ENCODE measurements around the gene EFHC1. TPM values are rescaled to one million over a fixed set of nuclear protein-coding genes. Genes with fewer than 3 reads are reported as not detected.

Gene EFHC1
- total RNA-seq, 1 experiment from 2014 or later: 12.4 TPM

DNA sequence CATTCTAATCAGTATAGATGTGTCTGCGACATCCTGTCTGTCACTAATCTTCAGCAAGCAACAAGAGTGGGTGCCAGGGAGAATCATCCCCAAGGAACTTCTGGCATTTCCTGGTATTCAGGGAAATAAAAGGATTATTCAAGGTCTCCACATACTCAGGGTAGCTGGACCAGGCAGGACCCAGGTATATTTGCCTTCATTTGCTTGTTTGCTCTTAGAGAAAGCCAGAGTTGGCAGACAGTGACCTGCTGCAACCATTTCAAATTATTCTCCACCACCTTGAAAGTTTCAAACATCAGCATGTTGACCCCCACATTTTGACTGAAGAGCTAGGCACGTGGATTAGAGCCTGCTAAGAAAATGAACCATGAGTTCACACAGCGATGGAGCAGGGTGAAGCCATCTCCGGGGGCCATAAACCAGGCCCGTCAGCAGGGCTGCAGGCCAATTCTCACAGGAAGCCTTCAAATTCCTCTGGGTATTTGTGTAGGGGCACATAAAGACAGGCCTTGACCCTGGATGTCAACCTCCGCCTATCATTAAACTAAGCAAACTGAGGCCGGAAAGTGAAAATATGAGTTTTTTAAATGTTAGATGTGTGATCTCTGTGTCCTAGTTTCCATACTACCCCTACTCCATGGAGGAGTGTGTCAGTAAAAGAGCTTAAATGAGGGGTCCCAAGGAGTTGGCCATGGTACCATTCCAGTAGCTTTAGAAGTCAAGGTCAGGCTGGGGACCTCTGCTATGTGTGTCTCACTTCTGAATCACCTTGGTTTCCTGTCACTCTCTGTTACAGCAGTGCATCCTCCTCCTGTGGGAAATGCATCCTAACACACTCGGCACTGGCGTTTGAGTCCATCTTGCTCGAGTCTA, 123.8 kb downstream of the EFHC1 start:
- no TSS peak for BruUV-seq (replicated peaks)
- Histone ChIP-seq H3K9me3 (ENCODE audit: control insufficient read depth in 1 of 2, insufficient read depth in 1 of 2, low read depth in 1 of 2, low read length in 2 of 2) (no peaks in the 10 kb centered on the region), H3K27me3 (ENCODE audit: insufficient read depth, low read length) (no peaks in the 10 kb centered on the region), H3K9ac (ENCODE audit: low read length) (no peak overlapping the region), H3K4me3 (replicated peaks in 1 of 2; ENCODE audit: low read depth in 1 of 2, low read length in 2 of 2) (no peak overlapping the region), H3K36me3 (ENCODE audit: control insufficient read depth in 1 of 2, insufficient read depth in 2 of 2, low read length in 2 of 2) (no peaks in the 10 kb centered on the region), H3K4me1 (ENCODE audit: control insufficient read depth in 1 of 2, insufficient read depth in 2 of 2, low read length in 2 of 2) (peaks cover 7 to 32% of the 10 kb centered on the region in 2 experiments), H3K9me2 (ENCODE audit: insufficient read depth) (no peaks in the 10 kb centered on the region), H2AFZ (ENCODE audit: low read depth, low read length, poor library complexity, severe bottlenecking) (no peak overlapping the region), H3K79me2 (ENCODE audit: insufficient read depth, low read length) (peaks cover 53% of the 10 kb centered on the region), H3K4me2 (ENCODE audit: low read length) (peak overlapping the region; percentile 51), H4K20me1 (ENCODE audit: insufficient read depth) (no peaks in the 10 kb centered on the region), H3K27ac (ENCODE audit: low read depth, low read length) (no peak overlapping the region)
- POLR2A ChIA-PET: no interaction called here
- ATAC-seq (peak; percentile 32; the same call in 1 of the 2 replicates), DNase-seq (ENCODE audit: low read depth, low spot score) (no peak)
- CTCF ChIA-PET: interaction anchor here (0.5 kb wide), 1 partner anchor 108 kb away, joined by 4 read pairs; no protein-coding TSS in a partner anchor
- TF ChIP-seq POLR2AphosphoS5 (IDR thresholded peaks at IDR 0.05; ENCODE audit: low read depth, low read length): no peak
- TF ChIP-seq FOSL1 (IDR thresholded peaks at IDR 0.05; ENCODE audit: low read depth): 0 out of 2 replicates have a peak, but pooled peaks have one; percentile 23
- RAD21 ChIA-PET (ENCODE audit: low non-redundant PET in 1 of 2, low total read pairs in 2 of 2, uncharacterized antibody in 2 of 2, unreplicated experiment in 2 of 2): no interaction called here
- intact Hi-C loops (cut with micrococcal nuclease): no loop called here

DNA sequence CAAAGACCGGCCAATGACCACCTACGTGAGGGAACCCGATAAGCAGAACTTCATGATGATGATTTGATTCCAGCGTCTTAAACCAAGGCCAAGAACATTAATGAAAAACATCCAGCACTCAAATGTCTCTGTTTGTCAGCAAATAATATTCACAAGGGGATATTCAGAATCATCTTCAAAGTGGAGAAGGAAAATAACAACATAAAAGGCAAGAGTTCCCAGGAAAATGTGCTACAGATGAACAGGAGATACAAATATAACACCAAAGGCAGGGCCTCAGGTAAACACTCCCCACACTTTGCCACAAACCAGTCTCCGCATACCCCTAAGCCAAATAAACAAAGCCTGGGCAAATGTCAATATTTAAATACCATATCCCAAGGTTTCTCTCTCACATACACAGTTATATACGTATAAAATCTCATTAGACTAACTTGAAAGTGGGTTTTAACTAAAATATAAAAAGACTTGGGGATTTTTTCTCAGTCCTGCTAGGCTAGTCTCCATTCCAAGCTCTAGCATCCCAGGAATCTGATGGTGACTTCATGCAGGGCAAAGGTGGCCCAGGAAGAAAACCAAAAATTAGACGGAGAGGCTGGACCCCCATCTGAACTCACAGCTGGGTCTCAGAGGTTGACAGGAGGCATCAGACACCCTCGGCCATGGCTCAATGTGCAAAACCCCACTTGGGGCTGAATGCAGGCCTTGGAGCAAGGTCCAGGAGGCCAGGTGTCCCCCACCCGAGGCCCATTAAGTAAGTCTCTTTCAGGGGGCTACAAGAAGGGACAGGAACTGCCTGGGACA, 124.7 kb downstream of the EFHC1 start:
- POLR2A ChIA-PET: no interaction called here
- H3K27me3 ChIP-seq (ENCODE audit: insufficient read depth, low read length): no peaks in the 10 kb centered on the region
- peak overlapping the region; percentile 51; the same call in 1 of the 2 replicates for H3K4me2 ChIP-seq (ENCODE audit: low read length)
- intact Hi-C loops (cut with micrococcal nuclease): no loop called here
- no peaks in the 10 kb centered on the region for H3K36me3 ChIP-seq (ENCODE audit: control insufficient read depth in 1 of 2, insufficient read depth in 2 of 2, low read length in 2 of 2)
- CTCF ChIA-PET: no interaction called here
- no peaks in the 10 kb centered on the region for H4K20me1 ChIP-seq (ENCODE audit: insufficient read depth)
- RAD21 ChIA-PET (ENCODE audit: low non-redundant PET in 1 of 2, low total read pairs in 2 of 2, uncharacterized antibody in 2 of 2, unreplicated experiment in 2 of 2): no interaction called here
- no peaks in the 10 kb centered on the region for H3K9me2 ChIP-seq (ENCODE audit: insufficient read depth)
- H3K9ac ChIP-seq (ENCODE audit: low read length): no peak overlapping the region
- H3K4me3 ChIP-seq (replicated peaks in 1 of 2; ENCODE audit: low read depth in 1 of 2, low read length in 2 of 2): no peak overlapping the region
- peaks cover 7 to 32% of the 10 kb centered on the region in 2 experiments for H3K4me1 ChIP-seq (ENCODE audit: control insufficient read depth in 1 of 2, insufficient read depth in 2 of 2, low read length in 2 of 2)
- DNase-seq (ENCODE audit: low read depth, low spot score): no peak
- TF ChIP-seq ZNF274 (IDR thresholded peaks at IDR 0.05; ENCODE audit: low read depth, low read length): no peak
- TF ChIP-seq POLR2AphosphoS5 (IDR thresholded peaks at IDR 0.05; ENCODE audit: low read depth, low read length): no peak
- no peak for TF ChIP-seq EZH2 (IDR thresholded peaks at IDR 0.05)
- no peak for TF ChIP-seq EGR1 (IDR thresholded peaks at IDR 0.05; ENCODE audit: low read depth)
- TF ChIP-seq, protein P1, sequence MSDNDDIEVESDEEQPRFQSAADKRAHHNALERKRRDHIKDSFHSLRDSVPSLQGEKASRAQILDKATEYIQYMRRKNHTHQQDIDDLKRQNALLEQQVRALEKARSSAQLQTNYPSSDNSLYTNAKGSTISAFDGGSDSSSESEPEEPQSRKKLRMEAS (IDR thresholded peaks at IDR 0.05): no peak
- no peak for TF ChIP-seq CEBPB (IDR thresholded peaks at IDR 0.05; ENCODE audit: low read depth)
- no peak for TF ChIP-seq YY1 (IDR thresholded peaks at IDR 0.05; ENCODE audit: extremely low read depth, insufficient replicate concordance, low read depth, low read length)
- no peak for TF ChIP-seq JUND (IDR thresholded peaks at IDR 0.05)
- TF ChIP-seq, protein P2, sequence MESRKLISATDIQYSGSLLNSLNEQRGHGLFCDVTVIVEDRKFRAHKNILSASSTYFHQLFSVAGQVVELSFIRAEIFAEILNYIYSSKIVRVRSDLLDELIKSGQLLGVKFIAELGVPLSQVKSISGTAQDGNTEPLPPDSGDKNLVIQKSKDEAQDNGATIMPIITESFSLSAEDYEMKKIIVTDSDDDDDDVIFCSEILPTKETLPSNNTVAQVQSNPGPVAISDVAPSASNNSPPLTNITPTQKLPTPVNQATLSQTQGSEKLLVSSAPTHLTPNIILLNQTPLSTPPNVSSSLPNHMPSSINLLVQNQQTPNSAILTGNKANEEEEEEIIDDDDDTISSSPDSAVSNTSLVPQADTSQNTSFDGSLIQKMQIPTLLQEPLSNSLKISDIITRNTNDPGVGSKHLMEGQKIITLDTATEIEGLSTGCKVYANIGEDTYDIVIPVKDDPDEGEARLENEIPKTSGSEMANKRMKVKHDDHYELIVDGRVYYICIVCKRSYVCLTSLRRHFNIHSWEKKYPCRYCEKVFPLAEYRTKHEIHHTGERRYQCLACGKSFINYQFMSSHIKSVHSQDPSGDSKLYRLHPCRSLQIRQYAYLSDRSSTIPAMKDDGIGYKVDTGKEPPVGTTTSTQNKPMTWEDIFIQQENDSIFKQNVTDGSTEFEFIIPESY (IDR thresholded peaks at IDR 0.05; ENCODE audit: extremely low read depth, insufficient replicate concordance, low read length): no peak
- no peak for TF ChIP-seq SRF (IDR thresholded peaks at IDR 0.05; ENCODE audit: low read depth)
- TF ChIP-seq, protein P3, sequence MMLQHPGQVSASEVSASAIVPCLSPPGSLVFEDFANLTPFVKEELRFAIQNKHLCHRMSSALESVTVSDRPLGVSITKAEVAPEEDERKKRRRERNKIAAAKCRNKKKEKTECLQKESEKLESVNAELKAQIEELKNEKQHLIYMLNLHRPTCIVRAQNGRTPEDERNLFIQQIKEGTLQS (IDR thresholded peaks at IDR 0.05): no peak
- TF ChIP-seq CBX3 (IDR thresholded peaks at IDR 0.05; ENCODE audit: low read depth): no peak
- no peak for TF ChIP-seq POLR2A (IDR thresholded peaks at IDR 0.05; ENCODE audit: borderline replicate concordance, extremely low read depth, insufficient read depth, insufficient read length)
- no peak for TF ChIP-seq RAD21 (IDR thresholded peaks at IDR 0.05; ENCODE audit: low read depth)
- TF ChIP-seq SIN3A (IDR thresholded peaks at IDR 0.05; ENCODE audit: low read depth): no peak
- TF ChIP-seq EZH2phosphoT487 (IDR thresholded peaks at IDR 0.05; ENCODE audit: borderline replicate concordance): no peak
- ATAC-seq: no peak
- peaks cover 53% of the 10 kb centered on the region for H3K79me2 ChIP-seq (ENCODE audit: insufficient read depth, low read length)
- H2AFZ ChIP-seq (ENCODE audit: low read depth, low read length, poor library complexity, severe bottlenecking): no peak overlapping the region
- H3K27ac ChIP-seq (ENCODE audit: low read depth, low read length): no peak overlapping the region
- no peaks in the 10 kb centered on the region for H3K9me3 ChIP-seq (ENCODE audit: control insufficient read depth in 1 of 2, insufficient read depth in 1 of 2, low read depth in 1 of 2, low read length in 2 of 2)
- BruUV-seq (replicated peaks): no TSS peak

All from HCT116 (cell line).